SK-N-MC (cell line): ENCODE measurements around the gene GRM7.

Experiments used
- EZH2 ChIP-seq: fragments of 200-600 bp; sonication (generic); IDR thresholded peaks from one replicate; pipeline ENCODE4 v1.6.1; 2017; ENCODE audit warnings: antibody characterized with exemption
- POLR2AphosphoS5 ChIP-seq: IDR thresholded peaks from 2 replicates; pipeline ENCODE4 v1.6.1; 2012; ENCODE audit warnings: mild to moderate bottlenecking, low read depth, low read length, borderline replicate concordance

DNA sequence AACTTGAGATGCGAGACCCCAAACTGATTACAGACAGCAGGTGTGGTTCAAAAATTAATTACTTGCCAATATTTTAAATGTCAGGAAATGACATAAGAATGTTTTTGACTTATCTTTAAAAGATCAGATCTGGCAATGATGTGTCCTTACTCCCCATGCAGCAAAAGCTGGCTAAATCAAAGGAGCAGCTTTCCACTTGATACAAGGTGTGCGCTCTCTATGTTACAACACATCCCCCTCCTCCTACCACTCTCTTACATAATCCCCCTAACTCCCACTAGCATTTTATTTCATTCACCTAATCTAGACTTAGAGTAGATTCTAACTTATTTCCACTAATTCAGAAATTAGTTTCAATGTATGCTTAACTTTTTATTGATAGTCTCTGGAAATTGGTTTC lies 609.0 kb downstream of the GRM7 start:
- TF ChIP-seq POLR2AphosphoS5 (no peak), EZH2 (no peak)
